BLaER1 treated with 17β-estradiol and CSF1 and Interleukin-3, amounts not matched to agents 10 nM and 100 nM (cell line): ENCODE results near the gene MBOAT2.

Experiments
- H3K27ac ChIP-seq, 11 experiments: shearing (Covaris generic); formaldehyde crosslinking; 2 replicates each; pipeline ENCODE4 v1.8.1; 2022
- H3K27me3 ChIP-seq, 11 experiments: shearing (Covaris generic); formaldehyde crosslinking; 2 replicates each; pipeline ENCODE4 v1.8.1; 2022
- H3K36me3 ChIP-seq, 11 experiments: shearing (Covaris generic); formaldehyde crosslinking; 2 replicates each; pipeline ENCODE4 v1.8.1; 2022
- H3K4me1 ChIP-seq, 10 experiments: shearing (Covaris generic); formaldehyde crosslinking; 2 replicates each; pipeline ENCODE4 v1.8.1; 2022
- H3K4me2 ChIP-seq, 11 experiments: shearing (Covaris generic); formaldehyde crosslinking; 2 replicates each; pipeline ENCODE4 v1.8.1; 2022
- H3K4me3 ChIP-seq, 10 experiments: shearing (Covaris generic); formaldehyde crosslinking; 2 replicates each; pipeline ENCODE4 v1.8.1; 2022
- H3K9ac ChIP-seq, 11 experiments: shearing (Covaris generic); formaldehyde crosslinking; 2 replicates each; pipeline ENCODE4 v1.8.1; 2022
- H3K9me3 ChIP-seq, 11 experiments: shearing (Covaris generic); formaldehyde crosslinking; replicated peaks in 1 of 11; 2 replicates each; pipeline ENCODE4 v1.8.1; 2022
- H4K20me1 ChIP-seq, 11 experiments: shearing (Covaris generic); formaldehyde crosslinking; 2 replicates each; pipeline ENCODE4 v1.8.1; 2022
- Cebpa-rat ChIP-seq, 11 experiments: shearing (Covaris generic); IDR thresholded peaks; 2 replicates each; pipeline ENCODE4 v1.8.1; 2022

The MBOAT2 gene

GRCh38 chr2:8993196-8993901, 10.1 kb downstream of the MBOAT2 start:
- no peaks in the 10 kb centered on the region for H3K36me3 ChIP-seq
- peak overlapping the region in 8 of 11 experiments; percentile 4 to 39 (median 32); a peak in 9 of 22 replicates for H3K4me2 ChIP-seq
- no peak overlapping the region for H3K9ac ChIP-seq
- no peak for TF ChIP-seq Cebpa-rat (IDR thresholded peaks at IDR 0.05)
- H3K4me1 ChIP-seq = peaks cover 0 to 18% (median 12%) of the 10 kb centered on the region in 10 experiments; a peak in 14 of 20 replicates
- H3K4me3 ChIP-seq = no peak overlapping the region
- H4K20me1 ChIP-seq = peaks cover 0 to 6% (median 0%) of the 10 kb centered on the region in 11 experiments; a peak in 1 of 22 replicates
- H3K27me3 ChIP-seq = no peaks in the 10 kb centered on the region
- no peak overlapping the region for H3K27ac ChIP-seq
- H3K9me3 ChIP-seq = 0 out of 22 replicates have a peak, but pooled peaks cover 0 to 5% (median 0%) of the 10 kb centered on the region in 11 experiments

- Histone ChIP-seq H3K9me3 (0 out of 22 replicates have a peak, but pooled peaks cover 0 to 5% (median 0%) of the 10 kb centered on the region in 11 experiments), H3K27ac (no peak overlapping the region), H3K4me1 (peaks cover 0 to 15% (median 11%) of the 10 kb centered on the region in 10 experiments; a peak in 14 of 20 replicates), H4K20me1 (peaks cover 0 to 6% (median 0%) of the 10 kb centered on the region in 11 experiments; a peak in 1 of 22 replicates), H3K27me3 (no peaks in the 10 kb centered on the region), H3K36me3 (no peaks in the 10 kb centered on the region), H3K4me2 (no peak overlapping the region), H3K4me3 (no peak overlapping the region), H3K9ac (no peak overlapping the region)
- no peak for TF ChIP-seq Cebpa-rat (IDR thresholded peaks at IDR 0.05)
Observed at GRCh38 chr2:8992643-8993042, 10.8 kb downstream of the MBOAT2 start.

DNA sequence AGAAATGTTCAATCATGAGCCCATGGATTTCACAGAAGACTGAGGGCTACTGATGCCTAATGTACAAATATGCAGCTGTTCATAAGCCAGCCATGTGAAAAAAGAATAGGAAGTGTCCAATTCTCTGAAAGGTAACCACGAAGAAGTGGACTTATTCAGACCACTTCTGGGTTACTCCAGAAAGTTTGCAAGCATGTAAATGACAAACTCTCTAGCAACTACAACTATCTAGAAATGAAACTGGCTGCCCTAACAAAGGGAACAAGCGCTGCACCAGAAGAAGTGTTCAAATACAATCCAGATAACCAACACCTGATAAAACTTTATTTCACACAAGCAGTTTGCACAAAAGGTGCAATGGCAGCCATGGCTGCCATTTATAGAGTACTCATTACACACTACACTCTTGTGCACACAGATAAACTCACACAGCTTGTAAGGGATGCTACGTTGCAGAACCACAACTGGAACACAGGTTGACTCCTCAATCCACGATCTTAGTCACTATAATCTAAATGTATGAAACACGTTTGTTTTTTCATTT, 13.9 kb downstream of the MBOAT2 start:
- Histone ChIP-seq H3K4me3 (no peak overlapping the region), H3K9ac (no peak overlapping the region), H3K4me1 (peaks cover 11 to 26% (median 21%) of the 10 kb centered on the region in 10 experiments), H3K27me3 (no peaks in the 10 kb centered on the region), H3K27ac (no peak overlapping the region), H3K9me3 (peaks cover 0 to 8% (median 0%) of the 10 kb centered on the region in 11 experiments; a peak in 2 of 22 replicates), H3K36me3 (no peaks in the 10 kb centered on the region), H3K4me2 (0 out of 22 replicates have a peak overlapping the region, but pooled peaks of 1 of the 11 experiments have one; percentile 3), H4K20me1 (peaks cover 0 to 6% (median 0%) of the 10 kb centered on the region in 11 experiments; a peak in 1 of 22 replicates)
- no peak for TF ChIP-seq Cebpa-rat (IDR thresholded peaks at IDR 0.05)

DNA sequence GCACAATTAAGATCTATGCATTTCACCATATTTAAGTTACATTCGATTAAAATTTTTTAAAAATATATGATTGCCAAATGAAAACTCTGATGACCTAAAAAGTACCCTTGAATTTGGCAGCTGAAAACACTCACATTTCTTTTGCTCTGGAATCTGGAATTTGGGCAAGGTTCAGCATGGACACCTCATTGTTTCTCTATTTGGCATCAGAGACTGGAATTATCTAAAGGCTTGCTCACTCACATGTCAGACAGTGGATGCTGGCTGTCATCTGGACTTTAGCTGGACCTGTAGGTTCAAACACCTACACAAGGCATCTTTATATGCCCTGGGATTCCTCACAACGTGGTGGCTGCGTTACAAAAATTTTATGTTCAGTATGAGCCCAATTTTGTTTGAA, 16.1 kb downstream of the MBOAT2 start:
- no peak for TF ChIP-seq Cebpa-rat (IDR thresholded peaks at IDR 0.05)
- Histone ChIP-seq H3K27ac (no peak overlapping the region), H3K27me3 (no peaks in the 10 kb centered on the region), H3K4me2 (no peak overlapping the region), H3K9me3 (peaks cover 0 to 8% (median 0%) of the 10 kb centered on the region in 11 experiments; a peak in 2 of 22 replicates), H4K20me1 (no peaks in the 10 kb centered on the region; a peak in 1 of 22 replicates), H3K4me3 (no peak overlapping the region), H3K4me1 (peaks cover 10 to 30% (median 19%) of the 10 kb centered on the region in 10 experiments), H3K36me3 (no peaks in the 10 kb centered on the region), H3K9ac (no peak overlapping the region)

- Histone ChIP-seq H4K20me1 (no peaks in the 10 kb centered on the region; a peak in 1 of 22 replicates), H3K9me3 (peaks cover 0 to 8% (median under 1%) of the 10 kb centered on the region in 11 experiments; a peak in 2 of 22 replicates), H3K36me3 (no peaks in the 10 kb centered on the region; a peak in 1 of 22 replicates), H3K27me3 (no peaks in the 10 kb centered on the region), H3K4me1 (peaks cover 10 to 30% (median 19%) of the 10 kb centered on the region in 10 experiments), H3K27ac (no peak overlapping the region), H3K4me2 (no peak overlapping the region), H3K4me3 (no peak overlapping the region), H3K9ac (no peak overlapping the region)
- no peak for TF ChIP-seq Cebpa-rat (IDR thresholded peaks at IDR 0.05)
Observed at GRCh38 chr2:8986327-8986976, 17.0 kb downstream of the MBOAT2 start.

GRCh38 chr2:8985561-8986326, 17.7 kb downstream of the MBOAT2 start:
- Histone ChIP-seq H3K4me3 (no peak overlapping the region), H3K9ac (no peak overlapping the region), H4K20me1 (no peaks in the 10 kb centered on the region; a peak in 1 of 22 replicates), H3K4me1 (peaks cover 10 to 30% (median 19%) of the 10 kb centered on the region in 10 experiments), H3K4me2 (peak overlapping the region in 8 of 11 experiments; percentile 51 to 84 (median 68); a peak in 10 of 22 replicates), H3K36me3 (no peaks in the 10 kb centered on the region; a peak in 1 of 22 replicates), H3K27me3 (no peaks in the 10 kb centered on the region), H3K9me3 (peaks cover 0 to 9% (median 5%) of the 10 kb centered on the region in 11 experiments; a peak in 2 of 22 replicates), H3K27ac (no peak overlapping the region)
- no peak for TF ChIP-seq Cebpa-rat (IDR thresholded peaks at IDR 0.05)

GRCh38 chr2:8984855-8985254, 18.6 kb downstream of the MBOAT2 start:
- Histone ChIP-seq H3K9ac (peak overlapping the region in 2 of 11 experiments; percentile 61 to 69; a peak in 4 of 22 replicates), H4K20me1 (no peaks in the 10 kb centered on the region; a peak in 1 of 22 replicates), H3K4me3 (peak overlapping the region in 1 of 10 experiments; percentile 29; a peak in 2 of 20 replicates), H3K36me3 (no peaks in the 10 kb centered on the region; a peak in 1 of 22 replicates), H3K27me3 (no peaks in the 10 kb centered on the region), H3K9me3 (peaks cover 0 to 9% (median 6%) of the 10 kb centered on the region in 11 experiments; a peak in 2 of 22 replicates), H3K27ac (peak overlapping the region in 3 of 11 experiments; percentile 34 to 52 (median 34); a peak in 4 of 22 replicates), H3K4me2 (peak overlapping the region; percentile 31 to 84 (median 61)), H3K4me1 (peaks cover 10 to 30% (median 19%) of the 10 kb centered on the region in 10 experiments)
- no peak for TF ChIP-seq Cebpa-rat (IDR thresholded peaks at IDR 0.05)

- Histone ChIP-seq H3K9me3 (peaks cover 0 to 9% (median 6%) of the 10 kb centered on the region in 11 experiments; a peak in 3 of 22 replicates), H3K4me3 (no peak overlapping the region), H3K4me2 (peak overlapping the region; percentile 19 to 84 (median 61); a peak in 20 of 22 replicates), H3K36me3 (no peaks in the 10 kb centered on the region; a peak in 1 of 22 replicates), H3K27ac (no peak overlapping the region), H3K9ac (no peak overlapping the region), H3K27me3 (no peaks in the 10 kb centered on the region), H3K4me1 (peaks cover 10 to 30% (median 19%) of the 10 kb centered on the region in 10 experiments), H4K20me1 (no peaks in the 10 kb centered on the region; a peak in 1 of 22 replicates)
- no peak for TF ChIP-seq Cebpa-rat (IDR thresholded peaks at IDR 0.05)
Observed at GRCh38 chr2:8984157-8984556, 19.3 kb downstream of the MBOAT2 start.
